GM11168 (cell line): ENCODE results near the gene DRICH1.
"Not testable (repeated sequence)": the region's sequence is repeated elsewhere in the genome, so short reads cannot be mapped to it uniquely, and the experiment has no call there.

ENCODE experiments used
- in situ Hi-C: fragments of 300-500 bp; cut with MboI; formaldehyde crosslinking; loops from one replicate; pipeline ENCODE4 v1.12.0; 2022; ENCODE audit warnings: low sequenced_read_pairs; ENCODE audit not compliant: unreplicated experiment

DRICH1 gene

DNA sequence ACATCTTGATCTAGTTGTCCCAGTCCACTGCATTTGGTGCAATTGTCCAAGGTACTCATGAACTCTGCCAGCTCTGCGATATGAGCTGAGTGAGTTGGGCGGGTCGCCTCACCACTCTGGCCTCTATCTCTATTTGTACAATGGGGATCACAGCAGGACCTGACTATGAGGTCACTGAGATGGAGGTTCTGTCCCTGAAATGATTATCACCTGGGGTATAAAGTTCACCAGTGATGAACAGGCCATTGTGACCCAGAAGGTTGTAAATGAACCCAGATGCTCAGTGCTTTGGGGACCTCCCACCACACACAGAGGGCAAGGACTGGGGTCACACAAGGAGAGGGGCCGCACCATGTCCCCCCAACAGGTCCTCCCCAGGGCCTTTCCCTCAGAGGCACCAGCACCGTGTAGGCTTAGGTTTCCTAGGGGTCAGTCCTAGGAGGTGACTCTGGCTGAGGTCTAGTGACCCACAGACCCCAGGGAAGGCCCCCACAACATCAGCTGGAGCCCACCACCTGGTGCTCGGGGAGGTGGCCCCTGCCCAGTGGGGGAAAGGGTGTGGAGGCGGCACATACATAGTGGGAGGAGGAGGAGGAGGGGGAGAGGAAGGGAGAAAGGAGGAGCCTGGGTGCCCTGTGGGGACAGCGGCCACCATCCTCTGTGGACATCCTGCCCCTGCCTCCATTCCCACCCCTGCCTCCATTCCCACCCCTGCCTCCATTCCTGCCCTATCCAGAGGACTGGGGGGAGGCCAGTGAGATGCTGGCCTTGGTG lies 27.0 kb downstream of the DRICH1 start:
- in situ Hi-C loops = no loop called here

- in situ Hi-C loops = no loop called here
Observed at GRCh38 chr22:23603266-23603665, 28.9 kb downstream of the DRICH1 start.

GRCh38 chr22:23598805-23599518 lies 33.2 kb downstream of the DRICH1 start:
- in situ Hi-C loops = loop anchor here (5.0 kb wide), 1 partner anchor 1833 kb away; no protein-coding TSS in a partner anchor

GRCh38 chr22:23597576-23598268 lies 34.4 kb downstream of the DRICH1 start:
- in situ Hi-C loops = loop anchor here (5.0 kb wide), 1 partner anchor 1835 kb away; no protein-coding TSS in a partner anchor

- in situ Hi-C loops = loop anchor here (5.0 kb wide), 1 partner anchor 1836 kb away; no protein-coding TSS in a partner anchor
Observed at GRCh38 chr22:23595904-23596303, 36.2 kb downstream of the DRICH1 start.

DNA sequence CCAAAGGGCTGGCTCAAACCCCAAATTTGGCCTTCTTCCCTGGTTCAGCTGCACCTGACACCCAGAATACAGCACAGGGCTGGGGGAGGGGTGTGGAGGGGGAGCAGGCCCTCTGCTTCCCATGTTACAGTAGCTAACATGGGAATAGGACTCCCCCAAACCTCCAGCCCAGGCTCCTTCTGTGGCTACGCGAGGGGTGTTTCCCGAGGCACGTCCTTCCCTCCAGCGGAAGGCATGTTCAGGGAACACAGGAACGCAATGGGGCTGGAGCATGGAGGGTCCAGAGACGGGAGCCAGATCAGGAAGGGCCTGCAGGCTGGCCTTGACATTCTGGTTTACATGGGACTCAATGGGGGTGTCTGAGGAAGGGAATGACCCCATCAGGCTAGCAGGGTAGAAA lies 40.3 kb downstream of the DRICH1 start:
- in situ Hi-C loops = no loop called here

DNA sequence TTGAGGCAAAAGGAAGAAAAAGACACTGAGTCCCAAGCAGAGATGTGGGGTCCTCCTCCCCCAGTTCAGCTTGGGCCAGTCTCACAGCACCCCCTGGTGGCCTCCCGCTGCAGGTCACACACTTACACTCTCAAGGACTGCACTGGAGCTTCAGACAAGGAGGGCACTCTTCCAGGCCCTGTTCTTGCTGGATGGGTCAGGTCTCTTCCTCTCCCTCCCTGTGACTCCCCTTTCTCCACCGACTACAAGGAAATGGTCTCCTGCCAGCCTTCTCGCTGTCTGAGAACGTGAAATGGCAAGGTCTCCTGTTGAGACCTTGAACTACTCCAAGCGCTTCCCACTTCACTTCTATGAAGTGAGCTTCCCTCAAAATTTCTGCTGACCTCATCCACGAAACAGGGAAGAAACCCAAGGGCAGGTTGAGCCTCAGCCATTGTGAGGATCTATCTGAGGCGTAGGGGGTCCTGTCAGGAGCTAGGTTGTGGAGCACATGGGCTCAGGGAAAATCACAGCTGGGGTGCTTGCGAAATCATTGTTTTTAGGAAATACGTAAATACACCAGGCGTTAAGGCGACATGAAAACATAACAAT lies 40.8 kb downstream of the DRICH1 start:
- in situ Hi-C loops = no loop called here

DNA sequence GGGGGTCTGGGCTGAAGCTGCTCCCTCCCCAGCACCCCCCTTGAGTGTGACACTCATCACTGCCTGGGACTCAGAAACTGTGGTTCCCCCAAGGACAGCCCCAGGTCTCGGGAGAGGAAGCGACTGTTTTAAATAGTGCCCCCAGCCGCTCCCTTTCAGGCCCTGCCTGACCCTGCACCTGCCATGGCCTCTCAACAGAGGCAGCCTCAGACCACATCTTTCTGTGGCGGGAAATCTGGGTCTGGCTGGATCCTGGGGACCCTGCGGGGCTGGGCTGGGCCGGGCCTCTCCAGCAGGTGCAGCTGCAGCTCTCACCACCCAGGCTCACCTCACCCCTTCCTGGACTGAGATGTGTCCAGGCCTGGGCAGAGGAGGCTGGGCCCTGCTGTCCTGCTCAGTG lies 48.3 kb downstream of the DRICH1 start:
- in situ Hi-C loops = no loop called here

DNA sequence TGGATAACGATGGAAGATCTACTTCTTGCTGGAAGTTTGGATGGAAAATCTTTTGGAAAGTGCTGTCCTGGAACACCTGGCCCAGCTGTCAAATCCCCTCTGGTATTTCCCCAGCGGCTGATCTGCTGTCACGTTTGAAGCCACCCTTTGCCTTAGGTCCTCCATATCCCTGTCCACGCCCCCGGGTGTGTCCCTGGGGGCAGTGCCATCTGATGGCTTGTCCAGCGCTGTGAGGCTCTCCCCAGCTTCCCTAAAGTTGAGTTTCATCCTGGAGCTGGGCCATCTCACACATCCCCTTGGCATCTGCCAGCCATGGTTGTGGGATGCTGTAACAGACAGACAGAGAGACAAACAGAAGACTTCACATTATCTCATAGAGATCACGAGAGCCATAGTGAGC lies 49.0 kb downstream of the DRICH1 start:
- in situ Hi-C loops = no loop called here

- in situ Hi-C loops = no loop called here
Observed at GRCh38 chr22:23581260-23581650, 50.9 kb downstream of the DRICH1 start.

DNA sequence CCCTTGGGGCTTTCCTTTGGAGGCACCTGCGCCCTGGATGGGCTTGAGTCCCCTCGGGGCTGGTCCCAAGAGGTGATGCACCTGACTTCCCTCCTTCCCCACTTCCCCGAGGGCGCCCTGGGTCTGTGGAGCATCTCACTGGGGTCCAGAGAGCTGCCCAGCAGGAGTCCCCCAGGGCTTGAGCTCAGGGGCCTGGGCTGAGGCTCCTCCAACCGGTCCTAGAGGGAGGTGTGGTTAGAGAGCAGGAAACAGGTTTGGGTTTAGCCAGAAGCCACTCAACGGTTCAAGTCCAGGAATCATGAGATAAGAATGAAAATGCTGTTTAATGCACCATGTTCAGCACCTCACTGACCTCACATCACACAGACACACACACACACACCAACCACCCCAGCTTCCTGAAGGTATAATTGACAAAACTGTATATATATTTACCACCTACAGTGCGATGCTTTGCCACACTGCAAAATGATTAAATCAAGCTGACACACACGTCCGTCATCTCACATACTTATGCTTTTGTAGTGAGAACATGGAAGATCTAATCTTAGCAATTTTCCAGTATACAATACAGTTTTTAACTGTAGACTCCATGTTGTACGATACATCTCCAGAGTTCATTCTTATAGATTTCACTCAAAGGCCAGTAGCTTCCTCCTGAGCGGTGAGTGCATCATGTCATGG lies 51.4 kb downstream of the DRICH1 start:
- in situ Hi-C loops = no loop called here

- in situ Hi-C loops = no loop called here
Observed at GRCh38 chr22:23579870-23580575, 52.1 kb downstream of the DRICH1 start, which contains the start of gene IGLL1. TSS of gene IGLL1 (minus strand) at chr22:23580290. CDS start at chr22:23580190, 100 bp downstream.

GRCh38 chr22:23579280-23579679 lies 52.8 kb downstream of the DRICH1 start:
- in situ Hi-C loops = no loop called here

DNA sequence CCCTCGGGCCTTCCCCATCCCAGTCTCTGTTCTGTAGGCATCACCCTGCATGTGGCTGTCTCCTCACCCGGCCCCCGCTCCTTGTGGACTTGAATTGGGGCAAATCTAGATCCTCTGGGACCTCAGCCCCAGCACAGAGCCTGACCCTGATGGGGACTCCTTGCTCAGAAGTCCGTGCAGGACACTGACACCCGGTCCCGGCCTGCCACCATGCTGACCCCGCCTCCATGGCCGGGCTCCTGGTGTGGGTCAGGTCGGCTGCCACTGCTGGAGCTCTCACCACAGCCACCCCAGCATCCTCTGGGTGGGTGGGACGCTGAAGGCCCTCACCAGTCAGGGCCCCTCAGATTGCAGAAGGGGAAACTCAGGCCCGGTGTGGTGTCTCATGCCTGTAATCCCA lies 53.8 kb downstream of the DRICH1 start:
- in situ Hi-C loops = no loop called here

DNA sequence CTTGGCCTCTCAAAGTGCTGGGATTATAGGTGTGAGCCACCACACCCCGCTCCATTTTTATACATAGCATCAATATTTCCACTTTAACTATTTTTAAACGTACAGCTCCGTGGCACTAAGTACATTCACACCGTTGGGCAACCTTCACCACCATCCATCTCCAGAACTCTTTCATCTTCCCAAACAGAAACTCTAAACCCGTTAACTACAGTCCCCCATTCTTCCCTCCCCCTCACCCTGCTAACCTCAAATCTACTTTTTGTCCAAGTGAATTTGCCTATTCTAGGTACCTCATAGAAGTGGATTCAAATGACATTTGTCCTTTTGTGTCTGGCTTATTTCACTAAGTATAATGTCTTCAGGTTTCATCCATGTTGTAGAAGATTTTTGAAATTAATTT lies 55.4 kb downstream of the DRICH1 start:
- in situ Hi-C loops = no loop called here

- in situ Hi-C loops = no loop called here
Observed at GRCh38 chr22:23575601-23576000, 56.5 kb downstream of the DRICH1 start.

- in situ Hi-C loops = no loop called here
Observed at GRCh38 chr22:23574877-23575276, 57.2 kb downstream of the DRICH1 start.

DNA sequence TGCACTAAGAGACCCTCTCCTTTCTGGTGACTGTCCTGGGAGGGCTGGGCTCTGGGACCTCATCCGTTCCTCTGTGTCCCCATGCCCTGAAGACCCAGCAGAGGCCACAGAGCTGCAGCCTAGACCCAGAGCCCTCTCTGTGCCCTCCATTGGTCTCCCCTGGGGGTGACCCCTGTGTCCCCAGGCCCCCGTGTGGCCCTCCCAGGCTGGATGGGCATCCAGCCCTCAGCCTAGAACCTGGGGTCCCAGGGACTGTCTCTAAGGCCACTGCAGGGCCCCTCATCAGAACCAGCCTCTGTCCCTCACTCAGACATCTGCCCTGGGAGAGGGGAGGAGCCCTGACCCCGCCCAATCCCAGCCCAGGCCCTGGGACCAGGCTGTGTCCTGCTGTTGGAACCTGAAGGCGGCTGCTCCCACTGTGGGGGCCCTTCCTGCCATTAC lies 57.7 kb downstream of the DRICH1 start:
- in situ Hi-C loops = no loop called here

DNA sequence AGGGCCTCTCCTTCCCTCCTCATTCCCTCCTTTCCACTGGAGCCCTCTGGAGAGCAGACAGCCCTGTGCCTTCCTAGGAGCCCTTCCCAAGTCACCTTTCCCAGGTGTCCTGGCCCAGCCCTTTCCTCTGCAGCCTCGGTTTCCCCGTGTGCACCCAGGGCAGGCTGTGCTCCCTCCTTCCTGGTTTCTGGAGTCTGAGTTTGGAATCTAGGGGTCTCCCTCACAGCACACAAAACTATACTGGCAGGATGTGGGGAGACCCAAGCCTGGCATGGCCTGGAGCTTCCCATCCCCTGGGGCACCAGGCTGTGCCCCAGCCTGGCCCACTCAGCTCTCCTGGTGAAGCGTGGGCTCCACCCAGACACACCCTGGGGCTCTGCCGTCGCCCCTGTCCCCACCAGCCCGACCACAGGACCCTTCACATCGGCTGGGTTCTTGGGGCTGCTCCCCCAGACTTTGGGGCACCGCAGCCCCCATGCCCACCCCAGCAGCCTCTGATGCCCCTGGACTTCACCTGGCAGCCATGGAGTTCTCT lies 58.4 kb downstream of the DRICH1 start:
- in situ Hi-C loops = not testable (repeated sequence)
